Measurements from ENCODE around the gene MYO1H.

- TF ChIP-seq TAF1 (IDR thresholded peaks at IDR 0.05; ENCODE audit: borderline replicate concordance, insufficient read depth, low read length) (no peak), FOXP2 (optimal IDR thresholded peaks at IDR 0.05; ENCODE audit: borderline replicate concordance, extremely low read depth, extremely low read length, insufficient read depth) (no peak)
Observed at GRCh38 chr12:109493090-109493489, 145.4 kb downstream of the MYO1H start.

Measured in PFSK-1 (cell line).